GM18873 (cell line): ENCODE data around the gene NEUROD2.

ENCODE experiments used
- ATAC-seq: cut with Tn5 transposase; IDR thresholded peaks from one replicate; pipeline ENCODE4 v1.9.1; 2021; ENCODE audit warnings: mild to moderate bottlenecking, moderate library complexity, moderate number of reproducible peaks; ENCODE audit not compliant: unreplicated experiment, low FRiP score

Gene NEUROD2

DNA sequence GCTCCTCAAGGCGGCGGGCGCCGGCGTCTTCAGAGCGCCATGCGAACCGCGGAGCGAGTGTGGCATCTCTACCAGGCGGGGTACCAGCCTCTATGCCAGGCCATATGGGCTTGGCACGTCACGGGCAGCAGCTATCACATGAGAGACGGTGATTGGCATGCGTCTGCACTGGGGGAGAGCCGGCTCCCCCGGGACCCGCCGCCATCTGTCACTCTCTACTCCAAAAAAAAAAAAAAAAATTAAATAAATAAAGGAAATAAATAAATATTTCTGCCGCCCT lies at the start of gene NEUROD2:
Gene NEUROD2, minus strand, starts transcription at position 70 of the 280 bp plus-strand sequence. CDS start 1,321 bp downstream, outside the sequence.
- no peak for ATAC-seq

- ATAC-seq = no peak
These were observed 47.4 kb upstream of the NEUROD2 start for GRCh38 chr17:39655105-39655504.

DNA sequence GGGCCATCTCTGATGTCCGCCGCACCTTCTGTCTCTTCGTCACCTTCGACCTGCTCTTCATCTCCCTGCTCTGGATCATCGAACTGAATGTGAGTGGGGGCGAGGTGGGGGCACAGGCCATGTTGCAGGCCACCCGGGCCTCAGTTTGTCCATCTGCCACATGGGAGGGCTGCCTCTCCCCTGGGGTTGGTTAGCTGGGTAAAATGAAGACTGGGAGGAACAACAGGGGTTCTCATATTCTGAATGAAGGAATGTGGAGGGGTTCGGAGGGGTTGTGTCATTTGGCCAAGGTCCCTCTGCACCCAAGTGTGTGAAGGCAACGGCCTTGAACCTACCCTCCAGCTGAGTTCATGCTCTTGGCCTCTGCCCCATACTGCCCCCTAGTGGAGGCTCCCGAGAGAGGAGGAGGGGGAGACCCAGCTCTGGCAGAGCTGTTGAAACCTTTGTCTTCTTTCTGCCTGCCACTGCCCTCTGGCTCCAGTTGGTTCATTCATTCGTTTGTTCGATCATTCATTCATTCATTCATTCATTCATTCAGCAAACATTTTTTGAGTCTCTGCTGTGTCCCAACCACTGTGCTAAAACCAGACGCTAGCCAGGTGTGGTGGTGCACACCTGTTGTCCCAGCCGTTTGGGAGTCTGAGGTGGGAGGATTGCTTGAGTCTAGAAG lies 46.1 kb upstream of the NEUROD2 start:
- ATAC-seq = no peak

DNA sequence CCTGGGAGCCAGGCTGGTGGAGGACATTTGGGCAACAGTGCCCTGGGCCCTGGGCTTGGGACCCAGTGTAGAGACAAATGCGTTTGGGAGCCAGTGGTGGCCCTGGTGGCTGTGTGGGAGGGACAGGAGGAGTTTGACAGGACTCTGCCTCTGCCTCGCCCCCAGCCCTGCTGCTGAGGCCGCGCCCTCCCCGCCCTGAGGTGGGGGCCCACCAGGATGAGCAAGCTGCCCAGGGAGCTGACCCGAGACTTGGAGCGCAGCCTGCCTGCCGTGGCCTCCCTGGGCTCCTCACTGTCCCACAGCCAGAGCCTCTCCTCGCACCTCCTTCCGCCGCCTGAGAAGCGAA lies 45.6 kb upstream of the NEUROD2 start:
- no peak for ATAC-seq

DNA sequence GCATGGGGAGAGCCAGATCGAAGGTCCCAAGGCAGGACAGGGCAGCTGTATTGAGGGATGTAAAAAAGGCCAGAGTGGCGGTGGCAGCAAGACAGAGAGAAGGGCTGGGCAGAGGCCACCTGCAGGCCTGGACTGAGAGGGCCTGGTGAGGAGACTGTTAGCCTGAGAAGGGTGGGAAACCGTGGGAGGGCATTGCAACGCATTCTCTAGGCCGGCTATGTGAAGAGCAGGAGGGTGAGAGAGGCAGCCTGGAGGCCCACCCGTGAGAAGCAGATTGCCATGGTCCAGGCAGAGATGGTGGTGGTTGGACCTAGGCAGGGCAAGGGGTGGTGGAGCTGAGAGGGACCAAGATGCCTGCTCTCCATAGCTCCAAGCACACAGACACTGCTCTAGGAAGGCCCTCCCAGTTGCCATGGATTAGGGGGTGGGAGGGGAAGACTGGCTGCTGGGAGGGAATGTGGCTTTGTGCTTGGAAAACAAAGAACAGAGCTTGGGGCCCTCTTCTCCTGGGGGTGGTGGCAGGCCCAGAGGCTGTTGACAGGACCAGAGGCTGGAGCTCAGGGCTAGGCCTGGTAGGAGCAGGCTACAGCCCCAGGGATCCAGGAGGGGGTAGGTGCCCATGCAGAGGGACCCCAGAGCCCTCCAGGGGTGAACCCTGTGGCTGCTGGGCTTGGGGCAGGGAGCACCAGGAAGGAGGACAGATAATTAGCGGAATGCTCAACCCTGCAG lies 45.0 kb upstream of the NEUROD2 start:
- ATAC-seq = no peak

- ATAC-seq = no peak
These were observed 44.3 kb upstream of the NEUROD2 start for GRCh38 chr17:39651923-39652586.

- no peak for ATAC-seq
These were observed 42.4 kb upstream of the NEUROD2 start for GRCh38 chr17:39650121-39650579.

DNA sequence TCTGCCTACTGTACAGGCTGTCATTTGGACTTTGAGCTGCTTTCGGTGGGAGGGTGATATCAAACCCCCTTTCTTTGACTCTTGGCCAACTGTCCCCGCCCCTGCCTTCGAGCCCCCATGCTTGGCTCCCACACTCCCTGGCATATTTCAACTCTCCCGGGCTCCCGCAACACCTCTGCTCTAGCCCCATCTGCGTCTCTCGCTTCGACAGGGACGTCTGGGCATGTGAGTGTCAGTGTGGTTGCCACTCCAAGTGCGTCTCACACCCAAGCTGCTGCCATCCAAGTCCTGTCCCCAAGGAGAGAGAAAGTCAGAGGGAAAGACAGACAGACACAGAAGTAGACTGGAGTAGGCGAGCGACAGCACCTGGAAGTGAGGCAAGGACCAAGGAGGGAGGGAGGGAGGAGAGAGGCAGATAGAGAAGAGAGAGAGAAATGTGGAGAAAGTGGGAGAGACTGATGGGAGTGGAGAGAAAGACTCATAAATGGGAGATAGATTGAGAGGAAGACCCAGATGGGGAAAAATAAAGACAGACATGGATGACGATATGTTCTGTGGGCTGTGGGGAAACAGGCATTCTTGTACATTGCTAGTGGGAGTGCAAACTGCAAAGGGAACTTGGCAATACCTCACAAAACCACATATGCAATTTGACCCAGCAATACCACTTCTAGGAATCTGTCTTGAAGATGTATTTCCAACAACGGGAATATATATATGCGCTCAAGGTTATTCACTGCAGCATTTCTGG lies 41.1 kb upstream of the NEUROD2 start:
- ATAC-seq = no peak

GRCh38 chr17:39647256-39647655 lies 39.5 kb upstream of the NEUROD2 start:
- no peak for ATAC-seq

- no peak for ATAC-seq
These were observed 35.6 kb upstream of the NEUROD2 start for GRCh38 chr17:39643271-39643670.

DNA sequence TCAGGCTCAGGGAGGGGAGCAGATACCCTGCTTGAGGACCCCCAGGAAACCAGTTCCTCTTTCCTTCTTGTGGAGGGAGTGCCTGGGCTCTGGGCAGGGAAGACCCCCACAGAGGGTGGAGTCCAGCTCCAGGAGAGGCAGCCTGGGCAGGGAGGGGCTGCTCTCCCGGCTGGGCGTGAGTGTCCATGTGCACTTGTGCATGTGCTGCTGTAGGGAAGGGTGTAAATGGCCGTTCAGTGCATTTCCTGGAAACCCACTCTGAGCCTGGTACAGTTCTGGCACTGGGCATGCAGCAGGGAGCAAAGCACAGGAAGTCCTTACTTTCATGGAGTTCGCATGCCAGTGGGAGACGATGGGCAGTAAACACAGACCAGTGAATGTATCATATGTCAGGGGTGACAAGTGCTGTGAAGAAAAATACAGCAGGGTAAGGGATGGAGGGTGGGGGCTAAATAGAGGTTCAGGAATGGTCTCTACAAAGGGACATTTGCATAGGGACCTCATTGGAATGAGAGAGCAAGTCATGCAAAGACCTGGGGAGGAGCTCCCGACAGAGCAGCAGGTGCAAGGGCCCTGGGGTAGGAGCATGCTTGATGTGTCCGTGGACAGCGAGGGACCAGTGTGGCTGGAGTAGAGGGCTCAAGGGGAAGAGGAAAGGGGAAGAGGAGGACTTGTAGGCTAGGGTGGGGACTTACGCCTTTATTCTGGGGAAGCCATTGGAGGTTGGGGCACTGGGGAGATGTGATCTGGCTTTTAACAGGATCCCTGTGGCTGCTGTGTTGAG lies 34.8 kb upstream of the NEUROD2 start:
- no peak for ATAC-seq

- no peak for ATAC-seq
These were observed 34.2 kb upstream of the NEUROD2 start for GRCh38 chr17:39641883-39642282.

DNA sequence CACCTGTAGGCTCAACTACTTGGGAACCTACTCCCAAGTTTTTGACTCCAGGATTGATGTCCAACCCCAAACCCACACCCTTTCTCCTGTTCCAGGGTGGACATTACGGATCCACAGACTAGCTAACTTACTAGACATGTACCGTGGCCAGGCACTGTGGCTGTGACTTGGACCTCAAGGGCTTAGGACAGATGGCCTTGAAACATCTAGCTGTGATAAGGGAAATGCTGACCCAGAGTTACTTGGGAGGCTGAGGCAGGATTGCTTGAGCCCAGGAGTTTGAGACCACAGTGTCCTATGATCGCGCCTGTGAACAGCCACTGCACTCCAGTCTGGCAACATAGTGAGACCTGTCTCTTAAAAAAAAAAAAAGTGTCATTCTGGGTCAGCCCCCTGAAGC lies 33.4 kb upstream of the NEUROD2 start:
- ATAC-seq = no peak

DNA sequence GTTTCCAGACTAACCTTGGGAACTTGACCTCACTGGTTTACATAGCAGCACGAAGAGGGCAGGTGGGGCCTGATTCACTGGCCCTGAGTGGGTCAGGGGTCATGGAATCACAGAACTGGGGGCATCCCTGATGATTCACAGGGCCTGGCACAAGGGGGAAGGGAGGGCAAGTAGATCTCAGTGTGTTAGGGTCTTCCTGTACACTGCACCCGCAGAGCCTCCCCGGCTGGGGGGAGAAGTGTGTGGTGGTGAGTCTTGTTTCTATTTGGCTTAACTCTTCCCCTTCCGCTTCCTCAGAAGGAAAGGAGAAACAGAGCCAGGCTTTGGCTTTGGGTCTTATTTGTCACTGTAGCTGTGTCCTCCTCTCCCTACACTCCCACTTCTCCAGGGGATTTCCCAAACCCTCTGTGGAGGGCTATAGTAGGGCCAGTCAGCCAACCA lies 32.9 kb upstream of the NEUROD2 start:
- ATAC-seq = no peak

- no peak for ATAC-seq
These were observed 32.1 kb upstream of the NEUROD2 start for GRCh38 chr17:39639566-39640458.

DNA sequence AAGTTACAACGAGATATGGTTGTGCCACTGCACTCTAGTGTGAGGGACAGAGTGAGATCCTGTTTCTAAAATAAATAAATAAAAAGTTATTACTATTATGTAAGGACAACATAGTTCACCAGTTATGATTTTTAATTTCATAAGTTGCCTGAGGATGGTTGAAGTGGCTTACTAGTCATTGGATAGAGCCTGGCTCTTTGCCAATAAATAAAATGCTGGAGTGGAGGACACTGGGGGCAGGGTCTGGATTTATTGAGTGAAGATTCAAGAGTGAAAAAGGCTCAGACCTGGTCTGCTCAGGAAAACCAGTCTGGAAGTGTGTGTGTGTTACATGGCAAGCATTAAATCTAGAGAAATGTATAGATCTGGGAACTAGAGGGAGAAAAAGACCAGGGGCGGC lies 31.3 kb upstream of the NEUROD2 start:
- no peak for ATAC-seq

DNA sequence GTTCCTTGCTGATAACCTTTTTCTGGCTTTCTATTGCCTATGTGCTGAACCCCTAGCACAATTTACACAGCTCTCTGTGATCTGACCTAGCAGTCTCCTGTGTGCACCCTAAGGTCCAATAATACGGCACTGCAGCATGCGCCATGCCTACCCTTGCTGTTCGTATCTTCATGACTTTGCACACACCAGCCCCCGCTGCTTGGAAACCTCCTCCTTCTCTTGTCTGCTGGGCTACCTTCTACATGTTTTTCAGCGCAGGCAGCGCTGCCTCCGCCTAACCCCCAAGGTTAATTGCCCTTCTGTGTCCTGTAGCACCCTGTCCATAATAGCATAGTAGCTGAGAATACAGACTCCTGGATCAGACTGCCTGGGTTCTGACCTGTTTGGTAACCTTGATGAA lies 30.6 kb upstream of the NEUROD2 start:
- ATAC-seq = no peak

DNA sequence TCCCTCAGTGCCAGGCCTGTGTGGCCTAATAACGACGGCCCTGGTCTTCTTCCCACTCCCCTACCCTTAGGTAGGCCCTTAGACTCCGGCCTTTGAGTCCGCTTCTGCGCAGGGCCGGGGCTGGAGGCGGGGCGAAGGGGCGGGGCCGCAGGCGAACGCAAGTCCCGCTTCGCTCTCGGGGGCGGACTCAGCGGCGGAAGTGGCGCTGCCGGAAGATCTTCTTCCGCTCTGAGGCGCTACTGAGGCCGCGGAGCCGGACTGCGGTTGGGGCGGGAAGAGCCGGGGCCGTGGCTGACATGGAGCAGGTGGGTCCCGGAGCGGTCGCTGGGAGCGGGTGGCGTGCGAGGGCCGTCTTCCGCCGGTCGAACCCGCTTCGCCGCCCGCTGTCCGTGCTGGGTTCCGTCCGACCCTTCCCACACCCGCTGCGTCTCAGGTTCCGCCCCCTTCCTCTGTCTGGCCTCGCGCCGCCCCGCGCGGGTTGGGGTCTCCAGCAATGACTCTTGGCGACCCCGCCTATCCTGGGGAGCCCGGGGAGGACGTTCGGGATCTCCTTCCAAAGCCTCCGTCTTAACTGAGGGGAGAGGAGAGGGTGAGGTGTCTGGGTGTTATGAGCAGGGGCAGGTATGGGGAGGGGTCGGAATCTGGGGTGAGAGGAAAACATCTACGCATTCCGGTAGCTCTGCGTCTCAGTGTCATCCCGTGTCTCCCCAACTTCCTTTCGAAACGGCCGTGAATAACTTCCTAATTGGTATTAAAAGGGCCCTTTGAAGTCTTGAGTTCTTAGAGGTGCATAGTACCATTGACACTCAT lies 29.4 kb upstream of the NEUROD2 start, which contains the start of gene STARD3:
Gene STARD3, plus strand, starts transcription at position 218 of the 810 bp plus-strand sequence. CDS start 16,388 bp downstream, outside the sequence.
- peak; percentile 52 for ATAC-seq
